Measurements from ENCODE around the gene PTPN11.
"Not testable (repeated sequence)": the region's sequence is repeated elsewhere in the genome, so short reads cannot be mapped to it uniquely, and the experiment has no call there.

The PTPN11 gene

GRCh38 chr12:112389228-112389627 is 29.5 kb upstream of the PTPN11 start:
- in situ Hi-C loops (cut with HindIII; ENCODE audit: low pct_ligation_motif_present, low sequenced_read_pairs), result no loop called here
- H3K36me3 ChIP-seq (replicated peaks), result no peaks in the 10 kb centered on the region
- no peak for TF ChIP-seq CTCF (IDR thresholded peaks at IDR 0.05; ENCODE audit: low read depth, low read length, missing control alignments)
- no peak overlapping the region for H3K27ac ChIP-seq
- no peak overlapping the region for H3K4me3 ChIP-seq (ENCODE audit: low read depth, low read length)
- H3K27me3 ChIP-seq (replicated peaks), result no peaks in the 10 kb centered on the region
- no peak for DNase-seq

- H3K27ac ChIP-seq; H3K4me3 ChIP-seq (ENCODE audit: low read depth, low read length); DNase-seq; H3K27me3 ChIP-seq (replicated peaks); H3K36me3 ChIP-seq (replicated peaks); in situ Hi-C loops (cut with HindIII; ENCODE audit: low pct_ligation_motif_present, low sequenced_read_pairs): not testable (repeated sequence)
Measured at GRCh38 chr12:112389922-112390654, 28.7 kb upstream of the PTPN11 start.

- no peaks in the 10 kb centered on the region for H3K36me3 ChIP-seq (replicated peaks)
- no peak for DNase-seq
- TF ChIP-seq CTCF (IDR thresholded peaks at IDR 0.05; ENCODE audit: low read depth, low read length, missing control alignments), result no peak
- no peak overlapping the region for H3K27ac ChIP-seq
- no peaks in the 10 kb centered on the region for H3K27me3 ChIP-seq (replicated peaks)
- no peak overlapping the region for H3K4me3 ChIP-seq (ENCODE audit: low read depth, low read length)
- in situ Hi-C loops (cut with HindIII; ENCODE audit: low pct_ligation_motif_present, low sequenced_read_pairs), result no loop called here
Measured at GRCh38 chr12:112393328-112393727, 25.4 kb upstream of the PTPN11 start.

GRCh38 chr12:112401054-112401453 is 17.7 kb upstream of the PTPN11 start:
- Histone ChIP-seq H3K4me3 (ENCODE audit: low read depth, low read length) (no peak overlapping the region), H3K36me3 (replicated peaks) (peaks cover 20% of the 10 kb centered on the region), H3K27ac (no peak overlapping the region), H3K27me3 (replicated peaks) (no peaks in the 10 kb centered on the region)
- no peak for TF ChIP-seq CTCF (IDR thresholded peaks at IDR 0.05; ENCODE audit: low read depth, low read length, missing control alignments)
- DNase-seq, result no peak
- in situ Hi-C loops (cut with HindIII; ENCODE audit: low pct_ligation_motif_present, low sequenced_read_pairs), result no loop called here

- Histone ChIP-seq H3K4me3 (ENCODE audit: low read depth, low read length) (no peak overlapping the region), H3K27ac (no peak overlapping the region), H3K36me3 (replicated peaks) (peaks cover 30% of the 10 kb centered on the region), H3K27me3 (replicated peaks) (no peaks in the 10 kb centered on the region)
- no peak for DNase-seq
- no peak for TF ChIP-seq CTCF (IDR thresholded peaks at IDR 0.05; ENCODE audit: low read depth, low read length, missing control alignments)
- in situ Hi-C loops (cut with HindIII; ENCODE audit: low pct_ligation_motif_present, low sequenced_read_pairs), result no loop called here
Measured at GRCh38 chr12:112401903-112402498, 16.7 kb upstream of the PTPN11 start.

GRCh38 chr12:112406519-112407488 is 11.9 kb upstream of the PTPN11 start:
- Histone ChIP-seq H3K4me3 (ENCODE audit: low read depth, low read length) (peak overlapping the region; percentile 98), H3K27ac (no peak overlapping the region), H3K36me3 (replicated peaks) (peaks cover 43% of the 10 kb centered on the region), H3K27me3 (replicated peaks) (no peaks in the 10 kb centered on the region)
- in situ Hi-C loops (cut with HindIII; ENCODE audit: low pct_ligation_motif_present, low sequenced_read_pairs), result no loop called here
- TF ChIP-seq CTCF (IDR thresholded peaks at IDR 0.05; ENCODE audit: low read depth, low read length, missing control alignments), result no peak
- DNase-seq, result no peak

- DNase-seq; in situ Hi-C loops (cut with HindIII; ENCODE audit: low pct_ligation_motif_present, low sequenced_read_pairs); H3K27ac ChIP-seq; H3K27me3 ChIP-seq (replicated peaks): not testable (repeated sequence)
- Histone ChIP-seq H3K36me3 (replicated peaks) (peaks cover 43% of the 10 kb centered on the region), H3K4me3 (ENCODE audit: low read depth, low read length) (peak overlapping the region; percentile 98)
Measured at GRCh38 chr12:112407683-112408082, 11.1 kb upstream of the PTPN11 start.

All from brain microvascular endothelial cell (primary cell).